Effector memory CD4-positive, alpha-beta T cell (primary cell): ENCODE data around the gene LYRM9.
"Not testable (repeated sequence)": the region's sequence is repeated elsewhere in the genome, so short reads cannot be mapped to it uniquely, and the experiment has no call there.

Source experiments
- DNase-seq, 3 donors: peaks; one replicate each; pipeline ENCODE4 v3.0.0-alpha.2; 2020
- H3K27ac ChIP-seq: 2 replicates; pipeline ENCODE4 v1.7.0; 2013; ENCODE audit warnings: mild to moderate bottlenecking, low read length, moderate library complexity; ENCODE audit not compliant: insufficient read depth, poor library complexity, severe bottlenecking
- H3K27me3 ChIP-seq: replicated peaks from 2 replicates; pipeline ENCODE4 v1.7.0; 2013; ENCODE audit warnings: mild to moderate bottlenecking, low read length; ENCODE audit not compliant: insufficient read depth, control insufficient read depth, poor library complexity, severe bottlenecking
- H3K36me3 ChIP-seq: 2 replicates; pipeline ENCODE4 v1.7.0; 2013; ENCODE audit warnings: mild to moderate bottlenecking, low read length, moderate library complexity; ENCODE audit not compliant: control insufficient read depth, insufficient read depth
- H3K4me1 ChIP-seq: 2 replicates; pipeline ENCODE4 v1.7.0; 2013; ENCODE audit warnings: low read length, mild to moderate bottlenecking; ENCODE audit not compliant: control insufficient read depth, insufficient read depth, poor library complexity, severe bottlenecking
- H3K4me3 ChIP-seq: 2 replicates; pipeline ENCODE4 v1.7.0; 2013; ENCODE audit warnings: low read length, low read depth, mild to moderate bottlenecking; ENCODE audit not compliant: insufficient read depth, poor library complexity, severe bottlenecking
- H3K9me3 ChIP-seq: 2 replicates; pipeline ENCODE4 v1.7.0; 2013; ENCODE audit warnings: mild to moderate bottlenecking, low read length, moderate library complexity; ENCODE audit not compliant: control insufficient read depth

Gene LYRM9

DNA sequence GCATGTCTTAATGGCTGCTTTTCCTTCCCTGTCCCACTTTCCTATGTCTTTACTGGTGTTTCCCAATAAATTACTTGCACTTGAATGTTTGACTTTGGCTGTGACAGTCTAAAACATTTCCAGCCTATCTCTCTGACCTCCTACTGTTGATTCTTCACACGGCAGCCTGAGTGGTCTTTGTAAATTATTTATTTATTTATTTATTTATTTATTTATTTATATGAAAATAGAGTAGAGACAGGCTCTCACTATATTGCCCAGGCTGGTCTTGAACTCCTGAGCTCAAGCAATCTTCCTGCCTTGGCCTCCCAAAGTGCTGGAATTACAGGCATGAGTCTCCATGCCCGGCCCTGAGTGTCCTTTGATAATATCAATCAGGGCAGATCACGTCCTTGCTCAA lies 28.4 kb upstream of the LYRM9 start:
- no peaks in the 10 kb centered on the region for H3K4me1 ChIP-seq
- no peaks in the 10 kb centered on the region for H3K36me3 ChIP-seq
- no peaks in the 10 kb centered on the region for H3K9me3 ChIP-seq
- no peak overlapping the region for H3K27ac ChIP-seq
- H3K27me3 ChIP-seq: no peaks in the 10 kb centered on the region
- no peak overlapping the region for H3K4me3 ChIP-seq
- no peak for DNase-seq

DNA sequence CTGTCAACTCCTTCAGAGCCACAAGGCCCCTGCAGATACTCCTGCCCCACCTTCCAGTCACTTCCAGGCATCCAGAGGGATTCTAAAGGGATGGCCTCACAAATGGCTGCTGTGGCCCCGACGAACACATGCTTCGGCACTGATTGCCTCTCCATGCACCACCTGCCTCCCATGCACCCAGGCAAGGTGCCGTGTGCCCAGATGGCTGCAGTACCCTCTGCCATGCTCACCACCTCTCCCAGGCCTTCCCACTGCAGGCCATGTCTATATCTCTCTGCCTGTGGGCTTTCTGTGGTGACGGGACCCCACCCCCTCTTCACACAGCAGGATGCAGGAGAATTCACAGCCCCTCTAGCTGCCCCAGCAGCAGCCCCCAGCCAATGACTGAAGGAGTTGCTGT lies 27.9 kb upstream of the LYRM9 start:
- Histone ChIP-seq H3K4me1 (no peaks in the 10 kb centered on the region), H3K36me3 (no peaks in the 10 kb centered on the region), H3K27ac (no peak overlapping the region), H3K4me3 (no peak overlapping the region), H3K27me3 (no peaks in the 10 kb centered on the region), H3K9me3 (no peaks in the 10 kb centered on the region)
- no peak for DNase-seq

DNA sequence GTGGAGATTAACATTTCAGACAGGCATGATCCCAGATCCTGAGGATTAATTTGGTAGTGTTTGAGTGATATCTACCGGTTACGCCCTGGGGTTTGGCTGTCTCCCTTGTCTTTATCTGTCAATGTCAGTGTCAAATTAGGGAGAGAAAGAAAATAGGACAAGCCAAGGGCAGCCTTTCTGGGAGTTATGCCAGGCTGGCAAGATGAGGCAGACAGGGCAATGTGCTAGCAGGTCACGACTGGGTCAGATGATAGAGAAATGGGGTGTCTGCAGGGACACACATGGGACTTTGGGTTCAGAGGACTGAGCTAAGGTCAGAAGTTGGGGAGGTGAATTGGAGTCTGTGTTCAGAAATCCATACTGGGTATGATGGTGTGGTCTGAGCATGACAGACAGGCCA lies 27.4 kb upstream of the LYRM9 start:
- no peak overlapping the region for H3K4me3 ChIP-seq
- no peak for DNase-seq
- H3K27me3 ChIP-seq: no peaks in the 10 kb centered on the region

GRCh38 chr17:27919079-27919478 lies 25.9 kb upstream of the LYRM9 start:
- H3K4me1 ChIP-seq: no peaks in the 10 kb centered on the region
- H3K9me3 ChIP-seq: no peaks in the 10 kb centered on the region
- no peaks in the 10 kb centered on the region for H3K27me3 ChIP-seq
- no peak for DNase-seq
- no peak overlapping the region for H3K27ac ChIP-seq
- H3K4me3 ChIP-seq: no peak overlapping the region
- H3K36me3 ChIP-seq: no peaks in the 10 kb centered on the region

More for the DNA sequence above, 27.4 kb upstream of the LYRM9 start:
- no peaks in the 10 kb centered on the region for H3K4me1 ChIP-seq
- H3K27ac ChIP-seq: no peak overlapping the region
- H3K36me3 ChIP-seq: no peaks in the 10 kb centered on the region
- no peaks in the 10 kb centered on the region for H3K9me3 ChIP-seq

GRCh38 chr17:27918498-27918897 lies 25.3 kb upstream of the LYRM9 start:
- H3K27me3 ChIP-seq: no peaks in the 10 kb centered on the region
- no peak for DNase-seq
- H3K27ac ChIP-seq: no peak overlapping the region
- H3K4me3 ChIP-seq: no peak overlapping the region
- H3K36me3 ChIP-seq: no peaks in the 10 kb centered on the region
- H3K9me3 ChIP-seq: no peaks in the 10 kb centered on the region
- no peaks in the 10 kb centered on the region for H3K4me1 ChIP-seq

DNA sequence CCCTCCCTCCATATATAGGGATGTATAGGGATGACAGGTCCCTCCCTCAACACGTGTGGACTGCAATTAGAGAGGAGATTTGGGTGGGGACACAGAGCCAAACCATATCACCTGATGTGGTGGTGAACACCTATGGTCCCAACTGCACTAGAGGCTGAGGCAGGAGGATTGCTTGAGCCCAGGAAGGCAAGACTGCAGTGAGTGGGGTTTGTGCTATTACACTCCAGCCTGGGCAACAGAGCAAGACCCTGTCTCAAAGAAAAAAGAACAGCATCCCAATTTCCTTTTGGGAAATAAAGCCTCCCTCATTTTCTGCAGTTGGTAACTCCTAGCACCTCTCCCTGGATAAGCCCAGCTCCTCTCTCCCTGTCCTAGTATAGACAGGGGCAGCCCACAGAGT lies 23.8 kb upstream of the LYRM9 start:
- no peaks in the 10 kb centered on the region for H3K9me3 ChIP-seq
- no peaks in the 10 kb centered on the region for H3K36me3 ChIP-seq
- H3K27ac ChIP-seq: no peak overlapping the region
- no peak for DNase-seq
- no peaks in the 10 kb centered on the region for H3K4me1 ChIP-seq
- no peak overlapping the region for H3K4me3 ChIP-seq
- no peaks in the 10 kb centered on the region for H3K27me3 ChIP-seq

DNA sequence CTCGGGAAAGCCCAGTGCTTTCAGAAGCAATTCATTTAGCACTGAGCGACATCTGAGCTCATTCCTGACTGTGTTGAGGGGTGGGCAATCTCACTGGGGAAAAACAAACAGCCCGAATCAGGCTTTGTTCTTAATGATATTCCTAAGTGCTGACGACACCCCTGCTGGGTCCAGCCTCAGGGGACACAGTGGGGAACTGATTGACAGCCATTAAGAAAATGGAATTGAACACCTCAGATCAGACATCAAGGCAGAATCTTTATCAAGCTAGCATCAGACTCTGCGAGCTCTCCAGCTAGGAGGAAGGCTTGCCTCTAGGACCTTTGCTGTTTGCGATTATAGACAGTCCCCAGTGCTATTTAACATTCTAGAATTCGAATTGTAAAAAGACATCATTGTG lies 22.5 kb upstream of the LYRM9 start:
- H3K9me3 ChIP-seq: no peaks in the 10 kb centered on the region
- no peaks in the 10 kb centered on the region for H3K27me3 ChIP-seq
- H3K27ac ChIP-seq: no peak overlapping the region
- DNase-seq: no peak
- no peaks in the 10 kb centered on the region for H3K4me1 ChIP-seq
- H3K36me3 ChIP-seq: no peaks in the 10 kb centered on the region
- no peak overlapping the region for H3K4me3 ChIP-seq

DNA sequence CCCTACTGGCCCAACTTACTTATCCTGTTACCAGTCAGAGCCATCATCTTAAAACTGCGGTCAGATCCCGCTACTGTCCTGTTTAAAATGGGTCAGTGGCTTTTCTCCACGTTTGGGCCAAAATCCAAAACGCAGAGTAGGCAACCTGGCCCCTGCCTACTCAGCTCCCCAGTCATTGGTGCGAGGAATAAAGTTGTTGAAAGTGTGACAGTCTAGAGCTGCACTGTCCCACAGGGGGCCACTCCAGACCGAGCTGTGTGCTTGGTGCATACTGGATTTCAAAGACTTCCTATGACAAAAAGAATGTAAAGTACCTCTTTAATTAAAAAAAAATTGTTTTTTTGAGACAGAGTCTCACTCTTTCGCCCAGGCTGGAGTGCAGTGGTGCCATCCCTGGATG lies 21.2 kb upstream of the LYRM9 start:
- Histone ChIP-seq H3K27me3 (no peaks in the 10 kb centered on the region), H3K27ac (no peak overlapping the region), H3K4me1 (no peaks in the 10 kb centered on the region), H3K36me3 (no peaks in the 10 kb centered on the region), H3K4me3 (no peak overlapping the region), H3K9me3 (no peaks in the 10 kb centered on the region)
- no peak for DNase-seq

GRCh38 chr17:27912964-27913363 lies 19.8 kb upstream of the LYRM9 start:
- no peaks in the 10 kb centered on the region for H3K4me1 ChIP-seq
- H3K9me3 ChIP-seq: no peaks in the 10 kb centered on the region
- no peak for DNase-seq
- H3K27me3 ChIP-seq: no peaks in the 10 kb centered on the region
- H3K4me3 ChIP-seq: no peak overlapping the region
- no peak overlapping the region for H3K27ac ChIP-seq
- H3K36me3 ChIP-seq: no peaks in the 10 kb centered on the region

DNA sequence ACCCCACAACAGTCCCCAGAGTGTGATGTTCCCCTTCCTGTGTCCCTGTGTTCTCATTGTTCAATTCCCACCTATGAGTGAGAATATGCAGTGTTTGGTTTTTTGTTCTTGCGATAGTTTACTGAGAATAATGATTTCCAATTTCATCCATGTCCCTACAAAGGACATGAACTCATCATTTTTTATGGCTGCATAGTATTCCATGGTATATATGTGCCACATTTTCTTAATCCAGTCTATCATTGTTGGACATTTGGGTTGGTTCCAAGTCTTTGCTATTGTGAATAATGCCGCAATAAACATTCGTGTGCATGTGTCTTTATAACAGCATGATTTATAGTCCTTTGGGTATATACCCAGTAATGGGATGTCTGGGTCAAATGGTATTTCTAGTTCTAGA lies 19.1 kb upstream of the LYRM9 start:
- H3K9me3 ChIP-seq, H3K4me1 ChIP-seq, H3K4me3 ChIP-seq, DNase-seq, H3K27me3 ChIP-seq, H3K36me3 ChIP-seq, H3K27ac ChIP-seq: not testable (repeated sequence)

DNA sequence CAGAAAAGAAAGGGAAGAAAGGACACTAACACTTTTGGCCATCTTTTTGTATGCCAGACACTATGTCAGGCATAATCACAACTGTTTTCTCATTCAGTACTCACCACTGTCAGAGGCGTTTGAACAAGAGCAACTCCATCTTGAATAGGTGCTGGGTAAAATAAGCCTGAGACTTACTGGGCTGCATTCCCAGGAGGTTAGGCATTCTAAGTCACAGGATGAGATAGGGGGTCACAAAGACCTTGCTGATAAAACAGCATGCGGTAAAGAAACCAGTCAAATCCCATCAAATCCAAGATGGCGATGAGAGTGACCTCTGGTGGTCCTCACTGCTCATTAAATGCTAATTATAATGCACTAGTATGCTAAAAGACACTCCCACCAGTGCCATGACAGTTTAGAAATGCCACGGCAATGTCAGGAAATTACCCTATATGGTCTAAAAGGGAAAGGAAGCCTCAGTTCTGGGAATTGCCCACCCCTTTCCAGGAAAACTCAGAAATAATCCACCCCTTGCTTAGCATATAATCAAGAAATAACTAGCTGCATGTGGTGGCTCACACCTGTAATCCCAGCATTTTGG lies 14.9 kb upstream of the LYRM9 start:
- Histone ChIP-seq H3K4me3 (no peak overlapping the region), H3K4me1 (no peaks in the 10 kb centered on the region), H3K27me3 (no peaks in the 10 kb centered on the region), H3K27ac (no peak overlapping the region), H3K9me3 (no peaks in the 10 kb centered on the region), H3K36me3 (no peaks in the 10 kb centered on the region)
- no peak for DNase-seq
